GM19467 (cell line): ENCODE measurements around the gene ALPK3.
"Not testable (repeated sequence)": the region's sequence is repeated elsewhere in the genome, so short reads cannot be mapped to it uniquely, and the experiment has no call there.

Experiments
- ATAC-seq: cut with Tn5 transposase; IDR thresholded peaks from one replicate; pipeline ENCODE4 v1.9.1; 2021; ENCODE audit warnings: mild to moderate bottlenecking, moderate library complexity; ENCODE audit not compliant: unreplicated experiment

The ALPK3 gene

GRCh38 chr15:84872009-84872910 lies 55.1 kb downstream of the ALPK3 start:
- no peak for ATAC-seq

GRCh38 chr15:84873997-84874396 lies 56.8 kb downstream of the ALPK3 start:
- no peak for ATAC-seq

- ATAC-seq: no peak
Measured at GRCh38 chr15:84874981-84875699, 58.0 kb downstream of the ALPK3 start.

- no peak for ATAC-seq
Measured at GRCh38 chr15:84876269-84876668, 59.1 kb downstream of the ALPK3 start.

GRCh38 chr15:84877701-84878100 lies 60.5 kb downstream of the ALPK3 start:
- ATAC-seq: not testable (repeated sequence)

- no peak for ATAC-seq
Measured at GRCh38 chr15:84878504-84878903, 61.3 kb downstream of the ALPK3 start.

- ATAC-seq: no peak
Measured at GRCh38 chr15:84879088-84879780, 62.1 kb downstream of the ALPK3 start.

- no peak for ATAC-seq
Measured at GRCh38 chr15:84880007-84880406, 62.9 kb downstream of the ALPK3 start.

- ATAC-seq: no peak
Measured at GRCh38 chr15:84880822-84881519, 63.8 kb downstream of the ALPK3 start.

GRCh38 chr15:84881520-84881830 lies 64.3 kb downstream of the ALPK3 start:
- ATAC-seq: no peak

GRCh38 chr15:84883466-84883865 lies 66.3 kb downstream of the ALPK3 start:
- ATAC-seq: no peak

- no peak for ATAC-seq
Measured at GRCh38 chr15:84883916-84884781, 67.0 kb downstream of the ALPK3 start, which contains the start of gene SLC28A1. Gene SLC28A1 (plus strand): TSS chr15:84884662. CDS start chr15:84887761, 3,099 bp downstream.

- no peak for ATAC-seq
Measured at GRCh38 chr15:84885801-84886200, 68.6 kb downstream of the ALPK3 start.

- ATAC-seq: no peak
Measured at GRCh38 chr15:84886211-84886983, 69.2 kb downstream of the ALPK3 start.

- no peak for ATAC-seq
Measured at GRCh38 chr15:84886984-84887299, 69.8 kb downstream of the ALPK3 start.

- ATAC-seq: no peak
Measured at GRCh38 chr15:84887938-84888337, 70.8 kb downstream of the ALPK3 start.

GRCh38 chr15:84888639-84889038 lies 71.5 kb downstream of the ALPK3 start:
- ATAC-seq: no peak

GRCh38 chr15:84889313-84889990 lies 72.3 kb downstream of the ALPK3 start:
- ATAC-seq: no peak
